IMR-90 (cell line): ENCODE data around the gene LEP. TPM values are rescaled to one million over a fixed set of nuclear protein-coding genes. Genes with fewer than 3 reads are reported as not detected.

Experiments used
- ATAC-seq: fragments of 200-7000 bp; cut with Tn5 transposase; 2 replicates; pipeline ENCODE4 v1.9.1; 2020; ENCODE audit warnings: low read depth, mild to moderate bottlenecking, moderate library complexity
- BruUV-seq: library from RNA; stranded (reverse); fragments of 400-500 nt; replicated peaks from 2 replicates; lab custom pipeline; 2021; lab: Mats Ljungman, UMichigan
- CTCF ChIA-PET: fragments of 300-600 bp; formaldehyde crosslinking; extraction: SDS; loops from one replicate; lab custom pipeline; 2021; ENCODE audit warnings: antibody characterized with exemption; lab: Yijun Ruan, JAX
- POLR2A ChIA-PET: fragments of 300-600 bp; sonication (Branson Sonifier 250); formaldehyde crosslinking; loops from one replicate; lab custom pipeline; 2022; ENCODE audit warnings: antibody characterized with exemption; ENCODE audit not compliant: unreplicated experiment; lab: Charles Lee
- DNase-seq: peaks from one replicate; pipeline ENCODE4 v3.0.0; 2013
- H2AFZ ChIP-seq: replicated peaks from 2 replicates; pipeline ENCODE3; 2013; ENCODE audit warnings: low read length, mild to moderate bottlenecking; ENCODE audit not compliant: poor library complexity
- H2AK5ac ChIP-seq: 2 replicates; pipeline ENCODE4 v1.6.1; 2013; ENCODE audit warnings: low read depth, low read length, inconsistent platforms
- H2AK9ac ChIP-seq: replicated peaks from 2 replicates; pipeline ENCODE3; 2013; ENCODE audit warnings: mild to moderate bottlenecking, low read depth, low read length, moderate library complexity; ENCODE audit not compliant: poor library complexity
- H2BK120ac ChIP-seq: 2 replicates; pipeline ENCODE4 v1.6.1; 2013; ENCODE audit warnings: low read depth, low read length, inconsistent platforms
- H2BK15ac ChIP-seq: 3 replicates; pipeline ENCODE4 v1.6.1; 2013; ENCODE audit warnings: low read depth, low read length, inconsistent platforms
- H2BK20ac ChIP-seq: 2 replicates; pipeline ENCODE4 v1.6.1; 2013; ENCODE audit warnings: low read depth, mild to moderate bottlenecking, inconsistent platforms, low read length, moderate library complexity
- H2BK5ac ChIP-seq: 2 replicates; pipeline ENCODE4 v1.6.1; 2013; ENCODE audit warnings: mild to moderate bottlenecking, low read depth, low read length, inconsistent platforms; ENCODE audit not compliant: poor library complexity, severe bottlenecking
- H3K14ac ChIP-seq: replicated peaks from 2 replicates; pipeline ENCODE4 v1.6.1; 2013; ENCODE audit warnings: low read depth, low read length, inconsistent platforms
- H3K18ac ChIP-seq: 2 replicates; pipeline ENCODE4 v1.6.1; 2013; ENCODE audit warnings: low read depth, low read length, control low read depth
- H3K23ac ChIP-seq: 2 replicates; pipeline ENCODE4 v1.6.1; 2013; ENCODE audit warnings: low read depth, low read length, inconsistent platforms
- H3K27ac ChIP-seq: 2 replicates; pipeline ENCODE4 v1.5.1; 2013; ENCODE audit warnings: mild to moderate bottlenecking, control low read depth, low read length; ENCODE audit not compliant: insufficient read depth
- H3K27me3 ChIP-seq: 2 replicates; pipeline ENCODE4 v1.6.1; 2013; ENCODE audit warnings: low read length; ENCODE audit not compliant: control insufficient read depth, insufficient read depth
- H3K36me3 ChIP-seq: 2 replicates; pipeline ENCODE4 v1.6.1; 2013; ENCODE audit warnings: low read length, mixed read lengths; ENCODE audit not compliant: control insufficient read depth, insufficient read depth
- H3K4ac ChIP-seq: 2 replicates; pipeline ENCODE4 v1.6.1; 2013; ENCODE audit warnings: low read depth, low read length, inconsistent platforms
- H3K4me1 ChIP-seq: 2 replicates; pipeline ENCODE4 v1.6.1; 2013; ENCODE audit warnings: low read length, mixed read lengths; ENCODE audit not compliant: control insufficient read depth, insufficient read depth
- H3K4me2 ChIP-seq: 2 replicates; pipeline ENCODE4 v1.6.1; 2013; ENCODE audit warnings: low read depth, mild to moderate bottlenecking, control low read depth, low read length, moderate library complexity
- H3K4me3 ChIP-seq: 2 replicates; pipeline ENCODE4 v1.5.1; 2013; ENCODE audit warnings: low read depth, mild to moderate bottlenecking, control low read depth, low read length, moderate library complexity; ENCODE audit not compliant: insufficient read depth
- H3K56ac ChIP-seq: 2 replicates; pipeline ENCODE4 v1.6.1; 2013; ENCODE audit warnings: low read length, inconsistent platforms; ENCODE audit not compliant: insufficient read depth; ENCODE audit errors: extremely low read depth
- H3K79me1 ChIP-seq, 2 experiments: 2 replicates each; pipeline ENCODE4 v1.6.1; 2013; ENCODE audit warnings: low read length in 2 of 2, inconsistent platforms in 1 of 2, low read depth in 1 of 2
- H3K9ac ChIP-seq: 2 replicates; pipeline ENCODE4 v1.6.1; 2013; ENCODE audit warnings: low read depth, low read length, control low read depth
- H3K9me1 ChIP-seq: 2 replicates; pipeline ENCODE4 v1.6.1; 2013; ENCODE audit warnings: low read length, inconsistent platforms; ENCODE audit not compliant: insufficient read depth
- H3K9me3 ChIP-seq: 2 replicates; pipeline ENCODE4 v1.6.1; 2013; ENCODE audit warnings: low read length; ENCODE audit not compliant: control insufficient read depth, insufficient read depth
- H4K20me1 ChIP-seq: 2 replicates; pipeline ENCODE4 v1.6.1; 2013; ENCODE audit warnings: low read length, inconsistent platforms; ENCODE audit not compliant: insufficient read depth
- H4K5ac ChIP-seq: 2 replicates; pipeline ENCODE4 v1.6.1; 2013; ENCODE audit warnings: mild to moderate bottlenecking, low read depth, low read length, control low read depth
- H4K8ac ChIP-seq, 2 experiments: 2 replicates each; pipeline ENCODE4 v1.6.1; 2013; ENCODE audit warnings: low read depth in 2 of 2, low read length in 2 of 2, control low read depth in 1 of 2, inconsistent platforms in 1 of 2
- H4K91ac ChIP-seq: 2 replicates; pipeline ENCODE4 v1.6.1; 2013; ENCODE audit warnings: low read depth, low read length, inconsistent platforms; ENCODE audit not compliant: insufficient read depth
- BHLHE40 ChIP-seq: fragments of 150-350 bp; IDR thresholded peaks from 2 replicates; pipeline ENCODE4 v1.6.1; 2016; ENCODE audit warnings: mild to moderate bottlenecking, low read depth, low read length
- CEBPB ChIP-seq: IDR thresholded peaks from 2 replicates; pipeline ENCODE4 v1.6.1; 2012; ENCODE audit warnings: low read depth, low read length, improper control_type of control experiment
- CHD1 ChIP-seq: IDR thresholded peaks from 2 replicates; pipeline ENCODE4 v1.6.1; 2012; ENCODE audit warnings: low read depth, low read length, improper control_type of control experiment
- FOS ChIP-seq: fragments of 150-350 bp; IDR thresholded peaks from 2 replicates; pipeline ENCODE4 v1.6.1; 2016; ENCODE audit warnings: low read depth, low read length
- MAFK ChIP-seq: IDR thresholded peaks from 2 replicates; pipeline ENCODE4 v1.6.1; 2012; ENCODE audit warnings: low read depth, low read length, improper control_type of control experiment
- MAZ ChIP-seq: IDR thresholded peaks from 2 replicates; pipeline ENCODE4 v1.6.1; 2012; ENCODE audit warnings: low read depth, mild to moderate bottlenecking, low read length, improper control_type of control experiment, moderate library complexity, borderline replicate concordance
- MXI1 ChIP-seq: IDR thresholded peaks from 2 replicates; pipeline ENCODE4 v1.6.1; 2012; ENCODE audit warnings: low read depth, mild to moderate bottlenecking, low read length, moderate library complexity, borderline replicate concordance
- NFE2L2 ChIP-seq: fragments of 150-350 bp; IDR thresholded peaks from 2 replicates; pipeline ENCODE4 v1.6.1; 2016; ENCODE audit warnings: low read depth, mild to moderate bottlenecking, low read length
- POLR2A ChIP-seq: IDR thresholded peaks from 2 replicates; pipeline ENCODE4 v1.6.1; 2012; ENCODE audit warnings: mild to moderate bottlenecking, low read depth, low read length
- RAD21 ChIP-seq: IDR thresholded peaks from 2 replicates; pipeline ENCODE4 v1.6.1; 2012; ENCODE audit warnings: low read length, improper control_type of control experiment
- RCOR1 ChIP-seq: IDR thresholded peaks from 2 replicates; pipeline ENCODE4 v1.6.1; 2012; ENCODE audit warnings: mild to moderate bottlenecking, low read length, improper control_type of control experiment; ENCODE audit not compliant: insufficient replicate concordance
- RFX5 ChIP-seq: IDR thresholded peaks from 2 replicates; pipeline ENCODE4 v1.8.0; 2012; ENCODE audit warnings: low read depth, mild to moderate bottlenecking, low read length, moderate library complexity
- SMC3 ChIP-seq: fragments of 150-350 bp; IDR thresholded peaks from 2 replicates; pipeline ENCODE4 v1.6.1; 2016; ENCODE audit warnings: low read depth, mild to moderate bottlenecking, antibody characterized with exemption, low read length, moderate library complexity
- USF2 ChIP-seq: fragments of 150-350 bp; IDR thresholded peaks from 2 replicates; pipeline ENCODE4 v1.6.1; 2017; ENCODE audit warnings: mild to moderate bottlenecking, antibody characterized with exemption, low read length, low read depth
- WGBS, 2 experiments: methylation state at CpG; one replicate each; pipeline versions ENCODE4 v1.1.5 to v1.1.7; 2013; ENCODE audit warnings: missing lambda C conversion rate in 2 of 2; ENCODE audit not compliant: insufficient read length in 1 of 2; ENCODE audit errors: extremely low coverage in 2 of 2; 5-methylcytosine and 5-hydroxymethylcytosine counted together
- dilution Hi-C: fragments of 300-500 bp; cut with HindIII; formaldehyde crosslinking; loops from one replicate; pipeline ENCODE4 v1.14.3; 2018; ENCODE audit warnings: low sequenced_read_pairs; ENCODE audit not compliant: unreplicated experiment
- in situ Hi-C: fragments of 300-500 bp; cut with MboI; formaldehyde crosslinking; loops from 3 replicates; pipeline ENCODE4 v1.14.3; 2019; ENCODE audit warnings: low sequenced_read_pairs, inconsistent platforms, mixed read lengths
- intact Hi-C: fragments of 100-400 bp; cut with micrococcal nuclease; formaldehyde crosslinking; loops from 2 replicates; pipeline ENCODE4 v1.10.0; 2022
- polyA plus RNA-seq, 3 experiments: library from polyadenylated mRNA; depleted of rRNA; stranded (reverse); fragments of >200 nt; gene quantifications; 2 replicates each; pipeline ENCODE4 v1.2.3, GENCODE V29; 2012; ENCODE audit warnings: low replicate concordance in 1 of 3
- total RNA-seq: library from RNA; depleted of rRNA; stranded (reverse); fragments of >200 nt; gene quantifications from 2 replicates; pipeline ENCODE4 v1.2.3, GENCODE V29; 2012
- TF ChIP-seq, protein P1 (sequence below): fragments of 150-350 bp; IDR thresholded peaks from 2 replicates; pipeline ENCODE4 v1.6.1; 2016; ENCODE audit warnings: low read depth, mild to moderate bottlenecking, low read length, moderate library complexity, borderline replicate concordance
- TF ChIP-seq, protein P2 (sequence below): conservative IDR thresholded peaks from 2 replicates; pipeline ENCODE4 v1.5.1; 2012; ENCODE audit warnings: mild to moderate bottlenecking, low read depth, low read length, improper control_type of control experiment

LEP gene
- total and polyA plus RNA-seq, 2 of the 4 experiments (the other 2 are of a cell fraction) = not detected

GRCh38 chr7:128203710-128204214, 37.3 kb upstream of the LEP start:
- Histone ChIP-seq H3K36me3 (no peaks in the 10 kb centered on the region), H4K8ac (no peak overlapping the region), H2BK120ac (no peak overlapping the region), H3K23ac (no peak overlapping the region), H4K5ac (no peak overlapping the region), H3K56ac (no peak overlapping the region), H3K79me1 (no peaks in the 10 kb centered on the region), H3K27ac (no peak overlapping the region), H3K18ac (no peak overlapping the region), H3K14ac (no peak overlapping the region), H2BK15ac (no peak overlapping the region), H3K4ac (no peak overlapping the region), H4K20me1 (no peaks in the 10 kb centered on the region), H3K9me3 (no peaks in the 10 kb centered on the region; the same call in 1 of the 2 replicates), H2BK20ac (no peak overlapping the region), H3K4me2 (no peak overlapping the region), H3K9ac (no peak overlapping the region), H4K91ac (no peak overlapping the region), H3K9me1 (no peaks in the 10 kb centered on the region), H3K4me3 (no peak overlapping the region), H2BK5ac (no peak overlapping the region), H3K27me3 (peaks cover 76% of the 10 kb centered on the region), H2AFZ (no peak overlapping the region), H2AK5ac (no peak overlapping the region), H2AK9ac (no peak overlapping the region), H3K4me1 (no peaks in the 10 kb centered on the region)
- ATAC-seq (no peak), DNase-seq (peak; percentile 35)
- intact Hi-C loops (loop anchor here (10.0 kb wide), 1 partner anchor 279 kb away; no protein-coding TSS in a partner anchor), dilution Hi-C loops (no loop called here), in situ Hi-C loops (no loop called here)
- TF ChIP-seq SMC3 (no peak), NFE2L2 (no peak), CHD1 (no peak), MXI1 (no peak), MAZ (no peak), POLR2A (no peak), USF2 (no peak), FOS (no peak), RCOR1 (no peak), RAD21 (no peak), RFX5 (no peak), BHLHE40 (no peak), CEBPB (no peak), MAFK (no peak)
- TF ChIP-seq, protein P1, sequence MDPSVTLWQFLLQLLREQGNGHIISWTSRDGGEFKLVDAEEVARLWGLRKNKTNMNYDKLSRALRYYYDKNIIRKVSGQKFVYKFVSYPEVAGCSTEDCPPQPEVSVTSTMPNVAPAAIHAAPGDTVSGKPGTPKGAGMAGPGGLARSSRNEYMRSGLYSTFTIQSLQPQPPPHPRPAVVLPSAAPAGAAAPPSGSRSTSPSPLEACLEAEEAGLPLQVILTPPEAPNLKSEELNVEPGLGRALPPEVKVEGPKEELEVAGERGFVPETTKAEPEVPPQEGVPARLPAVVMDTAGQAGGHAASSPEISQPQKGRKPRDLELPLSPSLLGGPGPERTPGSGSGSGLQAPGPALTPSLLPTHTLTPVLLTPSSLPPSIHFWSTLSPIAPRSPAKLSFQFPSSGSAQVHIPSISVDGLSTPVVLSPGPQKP = no peak
- TF ChIP-seq, protein P2, sequence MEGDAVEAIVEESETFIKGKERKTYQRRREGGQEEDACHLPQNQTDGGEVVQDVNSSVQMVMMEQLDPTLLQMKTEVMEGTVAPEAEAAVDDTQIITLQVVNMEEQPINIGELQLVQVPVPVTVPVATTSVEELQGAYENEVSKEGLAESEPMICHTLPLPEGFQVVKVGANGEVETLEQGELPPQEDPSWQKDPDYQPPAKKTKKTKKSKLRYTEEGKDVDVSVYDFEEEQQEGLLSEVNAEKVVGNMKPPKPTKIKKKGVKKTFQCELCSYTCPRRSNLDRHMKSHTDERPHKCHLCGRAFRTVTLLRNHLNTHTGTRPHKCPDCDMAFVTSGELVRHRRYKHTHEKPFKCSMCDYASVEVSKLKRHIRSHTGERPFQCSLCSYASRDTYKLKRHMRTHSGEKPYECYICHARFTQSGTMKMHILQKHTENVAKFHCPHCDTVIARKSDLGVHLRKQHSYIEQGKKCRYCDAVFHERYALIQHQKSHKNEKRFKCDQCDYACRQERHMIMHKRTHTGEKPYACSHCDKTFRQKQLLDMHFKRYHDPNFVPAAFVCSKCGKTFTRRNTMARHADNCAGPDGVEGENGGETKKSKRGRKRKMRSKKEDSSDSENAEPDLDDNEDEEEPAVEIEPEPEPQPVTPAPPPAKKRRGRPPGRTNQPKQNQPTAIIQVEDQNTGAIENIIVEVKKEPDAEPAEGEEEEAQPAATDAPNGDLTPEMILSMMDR = no peak
- WGBS, 2 experiments = no CpG with 5 or more reads among the region's 8 CpGs
- ChIA-PET CTCF (no interaction called here), POLR2A (no interaction called here)
- no TSS peak for BruUV-seq
